K562 (cell line): ENCODE results near the gene TCIRG1. TPM values are rescaled to one million over a fixed set of nuclear protein-coding genes. Genes with fewer than 3 reads are reported as not detected.

ENCODE experiments used
- BRCA1 ChIP-seq, 2 experiments: fragments of 450-650 bp in 1 of 2; sonication (generic) in 1 of 2; formaldehyde crosslinking in 1 of 2; IDR thresholded peaks; 2 replicates each; pipeline versions ENCODE4 v1.5.0 to v1.6.1; 2017 to 2020; ENCODE audit warnings: mild to moderate bottlenecking in 1 of 2, missing genetic modification reagents in 1 of 2
- DPF2 ChIP-seq: fragments of 450-650 bp; IDR thresholded peaks from 2 replicates; pipeline ENCODE4 v1.6.1; 2016
- EP400 ChIP-seq: fragments of 450-650 bp; IDR thresholded peaks from 2 replicates; pipeline ENCODE4 v1.6.1; 2017; ENCODE audit warnings: antibody characterized with exemption, mild to moderate bottlenecking, moderate library complexity
- KHSRP ChIP-seq: fragments of 450-650 bp; IDR thresholded peaks from 2 replicates; pipeline ENCODE4 v1.6.1; 2017
- MCM5 ChIP-seq: fragments of 450-650 bp; IDR thresholded peaks from 2 replicates; pipeline ENCODE4 v1.6.1; 2016; ENCODE audit warnings: low read depth
- MECOM ChIP-seq: fragments of 250-450 bp; sonication (Bioruptor Pico); IDR thresholded peaks from 2 replicates; pipeline ENCODE4 v1.8.0; 2022; ENCODE audit warnings: inconsistent platforms
- MEIS2 ChIP-seq: fragments of 450-650 bp; IDR thresholded peaks from 2 replicates; pipeline ENCODE4 v1.6.1; 2014; ENCODE audit warnings: mild to moderate bottlenecking; ENCODE audit not compliant: partially characterized antibody
- NBN ChIP-seq: fragments of 450-650 bp; IDR thresholded peaks from 2 replicates; pipeline ENCODE4 v1.6.1; 2016; ENCODE audit warnings: low read depth, mild to moderate bottlenecking
- NUFIP1 ChIP-seq: fragments of 450-650 bp; IDR thresholded peaks from 2 replicates; pipeline ENCODE4 v1.6.1; 2018; ENCODE audit not compliant: partially characterized antibody
- SPI1 ChIP-seq: IDR thresholded peaks from 2 replicates; pipeline ENCODE4 v1.6.1; 2011; ENCODE audit warnings: low read depth, low read length, control low read depth, borderline replicate concordance
- SUPT5H ChIP-seq: fragments of 450-650 bp; IDR thresholded peaks from 2 replicates; pipeline ENCODE4 v1.6.1; 2016
- polyA plus RNA-seq, 8 experiments: library from polyadenylated mRNA; depleted of rRNA in 4 of 8; stranded (reverse) in 5 of 8; unstranded in 3 of 8; fragments of >200 nt; fragmentation: Nextera tagmentation in 2 of 8; fragmentation: Illumina TruSeq in 1 of 8; extraction: Ambion mirVana in 2 of 8; extraction: Trizol in 1 of 8; gene quantifications; 2 replicates each; pipeline versions ENCODE4 v1.2.1 to v1.2.3, GENCODE V29; 2011 to 2014; ENCODE audit warnings: inconsistent platforms in 1 of 8, missing spikeins in 1 of 8
- total RNA-seq, 7 experiments: library from RNA; depleted of rRNA in 6 of 7; stranded (reverse); fragments of >200 nt in 6 of 7; fragmentation: Illumina TruSeq in 2 of 7; extraction: Trizol in 2 of 7; gene quantifications; 2 replicates each; pipeline versions ENCODE4 v1.2.1 to v1.2.3, GENCODE V29; 2011 to 2021; ENCODE audit warnings: low replicate concordance in 1 of 7
- TF ChIP-seq, protein P1 (sequence below): fragments of 250-450 bp; sonication (Bioruptor Pico); IDR thresholded peaks from 2 replicates; pipeline ENCODE4 v1.9.0; 2021; ENCODE audit warnings: mild to moderate bottlenecking, inconsistent platforms
- TF ChIP-seq, protein P2 (sequence below): sonication (generic); formaldehyde crosslinking; IDR thresholded peaks from 2 replicates; pipeline ENCODE4 v1.8.0; 2022; ENCODE audit warnings: mild to moderate bottlenecking, missing genetic modification reagents
- TF ChIP-seq, protein P3 (sequence below): sonication (generic); formaldehyde crosslinking; IDR thresholded peaks from 2 replicates; pipeline ENCODE4 v1.8.1; 2023; ENCODE audit warnings: mild to moderate bottlenecking, missing genetic modification reagents
- TF ChIP-seq, protein P4 (sequence below): fragments of 250-450 bp; sonication (Bioruptor Pico); IDR thresholded peaks from 2 replicates; pipeline ENCODE4 v1.8.0; 2021; ENCODE audit warnings: mild to moderate bottlenecking, moderate library complexity

The TCIRG1 gene
- total and polyA plus RNA-seq, 9 of the 15 experiments (the other 6 are each of a cell fraction or from before 2014, with no cell fraction given): 0.49 to 143 (median 24.4) TPM

DNA sequence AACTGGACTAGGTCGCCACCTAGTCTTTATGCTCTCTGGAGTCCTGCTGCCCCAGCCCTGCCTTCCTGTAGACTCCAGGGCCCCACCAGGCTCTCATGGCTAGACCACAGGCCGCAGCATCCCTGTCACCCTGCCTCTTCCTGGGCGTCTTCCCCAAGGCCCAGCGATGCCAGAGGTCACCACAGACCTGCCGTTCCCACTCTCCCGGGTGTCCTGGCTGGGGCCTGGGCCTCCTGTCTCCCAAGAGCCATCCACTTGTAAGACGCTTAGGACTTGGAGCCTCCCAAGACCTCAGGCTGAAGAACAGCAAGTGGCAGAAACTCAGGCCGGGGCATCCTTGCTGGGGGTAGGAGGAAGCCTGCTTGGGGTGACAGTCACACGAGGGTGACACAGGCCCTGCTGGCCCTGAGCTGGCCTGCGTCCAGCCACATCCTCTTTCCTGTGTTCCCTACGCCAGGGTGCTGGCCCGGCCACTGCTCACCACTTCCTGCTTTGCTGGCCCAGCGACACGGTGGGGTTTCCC, 2.0 kb upstream of the TCIRG1 start (continued):
- TF ChIP-seq, protein P1, sequence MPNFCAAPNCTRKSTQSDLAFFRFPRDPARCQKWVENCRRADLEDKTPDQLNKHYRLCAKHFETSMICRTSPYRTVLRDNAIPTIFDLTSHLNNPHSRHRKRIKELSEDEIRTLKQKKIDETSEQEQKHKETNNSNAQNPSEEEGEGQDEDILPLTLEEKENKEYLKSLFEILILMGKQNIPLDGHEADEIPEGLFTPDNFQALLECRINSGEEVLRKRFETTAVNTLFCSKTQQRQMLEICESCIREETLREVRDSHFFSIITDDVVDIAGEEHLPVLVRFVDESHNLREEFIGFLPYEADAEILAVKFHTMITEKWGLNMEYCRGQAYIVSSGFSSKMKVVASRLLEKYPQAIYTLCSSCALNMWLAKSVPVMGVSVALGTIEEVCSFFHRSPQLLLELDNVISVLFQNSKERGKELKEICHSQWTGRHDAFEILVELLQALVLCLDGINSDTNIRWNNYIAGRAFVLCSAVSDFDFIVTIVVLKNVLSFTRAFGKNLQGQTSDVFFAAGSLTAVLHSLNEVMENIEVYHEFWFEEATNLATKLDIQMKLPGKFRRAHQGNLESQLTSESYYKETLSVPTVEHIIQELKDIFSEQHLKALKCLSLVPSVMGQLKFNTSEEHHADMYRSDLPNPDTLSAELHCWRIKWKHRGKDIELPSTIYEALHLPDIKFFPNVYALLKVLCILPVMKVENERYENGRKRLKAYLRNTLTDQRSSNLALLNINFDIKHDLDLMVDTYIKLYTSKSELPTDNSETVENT (CRISPR knock-in tag): no peak
- TF ChIP-seq, protein P2, sequence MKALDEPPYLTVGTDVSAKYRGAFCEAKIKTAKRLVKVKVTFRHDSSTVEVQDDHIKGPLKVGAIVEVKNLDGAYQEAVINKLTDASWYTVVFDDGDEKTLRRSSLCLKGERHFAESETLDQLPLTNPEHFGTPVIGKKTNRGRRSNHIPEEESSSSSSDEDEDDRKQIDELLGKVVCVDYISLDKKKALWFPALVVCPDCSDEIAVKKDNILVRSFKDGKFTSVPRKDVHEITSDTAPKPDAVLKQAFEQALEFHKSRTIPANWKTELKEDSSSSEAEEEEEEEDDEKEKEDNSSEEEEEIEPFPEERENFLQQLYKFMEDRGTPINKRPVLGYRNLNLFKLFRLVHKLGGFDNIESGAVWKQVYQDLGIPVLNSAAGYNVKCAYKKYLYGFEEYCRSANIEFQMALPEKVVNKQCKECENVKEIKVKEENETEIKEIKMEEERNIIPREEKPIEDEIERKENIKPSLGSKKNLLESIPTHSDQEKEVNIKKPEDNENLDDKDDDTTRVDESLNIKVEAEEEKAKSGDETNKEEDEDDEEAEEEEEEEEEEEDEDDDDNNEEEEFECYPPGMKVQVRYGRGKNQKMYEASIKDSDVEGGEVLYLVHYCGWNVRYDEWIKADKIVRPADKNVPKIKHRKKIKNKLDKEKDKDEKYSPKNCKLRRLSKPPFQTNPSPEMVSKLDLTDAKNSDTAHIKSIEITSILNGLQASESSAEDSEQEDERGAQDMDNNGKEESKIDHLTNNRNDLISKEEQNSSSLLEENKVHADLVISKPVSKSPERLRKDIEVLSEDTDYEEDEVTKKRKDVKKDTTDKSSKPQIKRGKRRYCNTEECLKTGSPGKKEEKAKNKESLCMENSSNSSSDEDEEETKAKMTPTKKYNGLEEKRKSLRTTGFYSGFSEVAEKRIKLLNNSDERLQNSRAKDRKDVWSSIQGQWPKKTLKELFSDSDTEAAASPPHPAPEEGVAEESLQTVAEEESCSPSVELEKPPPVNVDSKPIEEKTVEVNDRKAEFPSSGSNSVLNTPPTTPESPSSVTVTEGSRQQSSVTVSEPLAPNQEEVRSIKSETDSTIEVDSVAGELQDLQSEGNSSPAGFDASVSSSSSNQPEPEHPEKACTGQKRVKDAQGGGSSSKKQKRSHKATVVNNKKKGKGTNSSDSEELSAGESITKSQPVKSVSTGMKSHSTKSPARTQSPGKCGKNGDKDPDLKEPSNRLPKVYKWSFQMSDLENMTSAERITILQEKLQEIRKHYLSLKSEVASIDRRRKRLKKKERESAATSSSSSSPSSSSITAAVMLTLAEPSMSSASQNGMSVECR (CRISPR knock-in tag): 0 out of 2 replicates have a peak, but pooled peaks have one; percentile 45
- TF ChIP-seq NBN: no peak
- no peak for TF ChIP-seq BRCA1 (IDR thresholded peaks at IDR 0.05)
- peak; percentile 48; the same call in 1 of the 2 replicates for TF ChIP-seq BRCA1 (CRISPR knock-in tag; IDR thresholded peaks at IDR 0.05)
- TF ChIP-seq KHSRP: no peak
- TF ChIP-seq, protein P3, sequence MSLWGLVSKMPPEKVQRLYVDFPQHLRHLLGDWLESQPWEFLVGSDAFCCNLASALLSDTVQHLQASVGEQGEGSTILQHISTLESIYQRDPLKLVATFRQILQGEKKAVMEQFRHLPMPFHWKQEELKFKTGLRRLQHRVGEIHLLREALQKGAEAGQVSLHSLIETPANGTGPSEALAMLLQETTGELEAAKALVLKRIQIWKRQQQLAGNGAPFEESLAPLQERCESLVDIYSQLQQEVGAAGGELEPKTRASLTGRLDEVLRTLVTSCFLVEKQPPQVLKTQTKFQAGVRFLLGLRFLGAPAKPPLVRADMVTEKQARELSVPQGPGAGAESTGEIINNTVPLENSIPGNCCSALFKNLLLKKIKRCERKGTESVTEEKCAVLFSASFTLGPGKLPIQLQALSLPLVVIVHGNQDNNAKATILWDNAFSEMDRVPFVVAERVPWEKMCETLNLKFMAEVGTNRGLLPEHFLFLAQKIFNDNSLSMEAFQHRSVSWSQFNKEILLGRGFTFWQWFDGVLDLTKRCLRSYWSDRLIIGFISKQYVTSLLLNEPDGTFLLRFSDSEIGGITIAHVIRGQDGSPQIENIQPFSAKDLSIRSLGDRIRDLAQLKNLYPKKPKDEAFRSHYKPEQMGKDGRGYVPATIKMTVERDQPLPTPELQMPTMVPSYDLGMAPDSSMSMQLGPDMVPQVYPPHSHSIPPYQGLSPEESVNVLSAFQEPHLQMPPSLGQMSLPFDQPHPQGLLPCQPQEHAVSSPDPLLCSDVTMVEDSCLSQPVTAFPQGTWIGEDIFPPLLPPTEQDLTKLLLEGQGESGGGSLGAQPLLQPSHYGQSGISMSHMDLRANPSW: no peak
- no peak for TF ChIP-seq EP400
- peak; percentile 35; the same call in 1 of the 2 replicates for TF ChIP-seq SUPT5H
- no peak for TF ChIP-seq MECOM (CRISPR knock-in tag)
- TF ChIP-seq, protein P4, sequence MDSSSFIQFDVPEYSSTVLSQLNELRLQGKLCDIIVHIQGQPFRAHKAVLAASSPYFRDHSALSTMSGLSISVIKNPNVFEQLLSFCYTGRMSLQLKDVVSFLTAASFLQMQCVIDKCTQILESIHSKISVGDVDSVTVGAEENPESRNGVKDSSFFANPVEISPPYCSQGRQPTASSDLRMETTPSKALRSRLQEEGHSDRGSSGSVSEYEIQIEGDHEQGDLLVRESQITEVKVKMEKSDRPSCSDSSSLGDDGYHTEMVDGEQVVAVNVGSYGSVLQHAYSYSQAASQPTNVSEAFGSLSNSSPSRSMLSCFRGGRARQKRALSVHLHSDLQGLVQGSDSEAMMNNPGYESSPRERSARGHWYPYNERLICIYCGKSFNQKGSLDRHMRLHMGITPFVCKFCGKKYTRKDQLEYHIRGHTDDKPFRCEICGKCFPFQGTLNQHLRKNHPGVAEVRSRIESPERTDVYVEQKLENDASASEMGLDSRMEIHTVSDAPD: no peak
- TF ChIP-seq DPF2: no peak
- TF ChIP-seq SPI1: peak; percentile 49; the same call in 1 of the 2 replicates
- no peak for TF ChIP-seq MEIS2
- no peak for TF ChIP-seq MCM5
- TF ChIP-seq NUFIP1: no peak
